Activated T-helper 1 cell treated with Interleukin-2 at 50 U/mL for 16 hours (primary cell): ENCODE results near the gene KCNK1.

ENCODE experiments used
- DNase-seq: peaks from one replicate; pipeline ENCODE4 v3.0.0-alpha.2; 2020; ENCODE audit warnings: low read depth

KCNK1 gene

DNA sequence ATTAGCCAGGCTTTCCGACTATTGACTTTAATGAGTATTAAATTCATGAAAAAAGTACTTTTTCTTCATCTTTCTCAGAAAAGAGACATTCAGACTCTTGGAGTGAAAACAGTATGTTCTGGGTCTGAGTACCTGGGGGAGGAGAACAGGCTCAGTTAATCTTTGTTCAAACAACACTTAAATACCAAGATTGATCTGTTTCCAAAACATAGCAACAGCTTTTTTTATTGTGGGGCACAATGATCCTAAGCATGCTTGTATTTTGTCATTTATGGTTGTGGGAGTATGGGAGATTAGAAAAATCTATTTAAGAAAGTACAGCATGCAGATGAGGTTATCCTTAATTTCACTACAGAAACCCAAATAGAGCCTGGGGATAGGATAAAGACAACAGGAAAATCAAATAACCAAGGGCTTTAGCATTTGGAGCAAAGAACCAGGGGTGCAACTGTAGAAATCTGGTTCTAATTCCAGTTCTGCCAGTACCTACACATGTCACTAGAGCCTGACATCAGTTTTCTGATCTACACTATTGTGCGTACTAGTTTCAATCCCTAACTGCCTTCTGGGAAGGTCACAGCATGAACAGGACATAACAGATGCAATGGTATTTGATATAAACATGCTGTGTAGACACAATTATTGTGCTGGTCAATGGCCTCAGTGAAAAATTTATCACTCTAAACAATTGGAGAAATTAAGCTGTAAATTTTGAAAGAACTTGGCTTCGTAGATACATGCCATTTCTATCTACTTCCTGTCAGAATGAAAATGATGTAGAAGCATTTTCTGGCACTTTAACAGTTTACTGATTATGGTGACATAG, 91.2 kb downstream of the KCNK1 start:
- no peak for DNase-seq

DNA sequence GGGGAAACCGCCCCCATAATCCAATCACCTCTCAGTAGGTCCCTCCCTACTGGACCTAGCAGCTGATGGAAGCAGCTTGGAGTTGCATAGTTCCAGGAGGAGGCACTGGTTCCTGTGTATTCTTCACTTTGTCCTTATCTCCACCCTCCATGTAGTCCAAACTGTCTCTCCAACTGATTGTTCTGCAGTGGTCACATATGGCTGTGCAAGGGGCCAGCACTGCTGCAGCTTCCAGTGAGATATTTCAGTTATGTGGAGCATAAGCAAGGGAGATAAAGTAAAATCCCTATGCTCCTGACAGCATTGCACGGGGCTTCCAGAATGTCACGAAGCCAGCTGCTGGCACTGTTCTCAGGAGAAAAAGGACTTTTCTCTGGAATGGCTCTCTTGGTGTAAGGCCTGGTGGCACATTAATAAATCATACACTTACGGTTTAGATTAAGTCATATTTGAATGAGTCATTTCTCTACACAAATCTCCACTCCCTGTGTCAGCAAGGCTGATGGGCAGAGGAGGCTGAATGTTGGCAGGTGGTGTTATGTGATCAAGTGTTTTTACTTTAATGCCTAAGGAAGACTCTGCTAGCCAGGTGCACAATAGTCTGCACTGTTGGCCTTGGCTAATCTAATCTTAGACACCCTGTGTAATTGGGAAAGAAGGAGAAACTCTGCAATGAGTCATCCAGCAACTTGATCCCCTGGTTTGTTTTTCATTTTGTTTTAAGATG, 93.4 kb downstream of the KCNK1 start:
- no peak for DNase-seq

DNA sequence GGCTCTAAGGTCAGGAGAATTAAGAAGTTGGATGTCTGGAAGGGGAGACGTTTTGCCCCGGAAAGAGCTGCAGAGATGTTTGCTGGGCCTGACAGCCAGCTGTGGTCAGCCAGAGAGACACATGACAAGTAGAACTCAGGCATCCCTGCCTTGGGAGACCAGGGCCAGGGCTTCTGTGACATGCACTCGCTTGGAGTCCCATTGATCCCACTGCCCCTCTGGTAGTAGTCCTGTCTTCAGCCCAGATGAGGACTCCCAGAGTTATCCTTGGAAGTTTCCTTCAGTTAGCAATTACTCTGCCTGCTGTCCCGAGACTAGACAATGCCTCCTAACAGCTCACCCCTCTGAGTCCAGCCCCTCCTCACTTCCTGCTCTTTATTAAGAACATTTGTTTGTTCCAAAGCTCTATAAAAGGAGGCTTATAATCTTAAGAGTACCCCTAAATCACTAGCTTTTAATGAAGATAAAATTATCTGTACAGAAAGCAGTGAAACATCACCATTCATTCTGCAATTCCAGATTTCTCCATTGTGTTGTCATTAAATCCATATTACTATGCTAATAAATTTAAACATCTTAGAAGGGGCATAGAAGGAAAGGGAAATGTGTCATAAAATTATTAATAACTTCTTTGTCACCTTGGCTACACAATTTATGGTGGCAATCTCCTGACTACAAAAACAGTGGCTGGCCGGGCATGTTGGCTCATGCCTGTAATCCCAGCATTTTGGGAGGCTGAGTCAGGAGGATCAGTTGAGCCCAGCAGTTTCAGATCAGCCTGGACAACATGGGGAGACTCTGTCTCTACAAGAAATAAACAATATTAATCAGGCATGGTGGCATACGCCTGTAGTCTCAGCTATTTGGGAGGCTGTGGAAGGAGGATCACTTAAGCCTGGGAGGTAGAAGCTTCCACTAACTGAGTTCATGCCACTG, 94.2 kb downstream of the KCNK1 start:
- DNase-seq = no peak

GRCh38 chr1:233710031-233710430, 96.1 kb downstream of the KCNK1 start:
- no peak for DNase-seq

- DNase-seq = no peak
These were observed 96.6 kb downstream of the KCNK1 start for GRCh38 chr1:233710507-233710906.

GRCh38 chr1:233714631-233715217, 100.8 kb downstream of the KCNK1 start:
- DNase-seq = no peak

DNA sequence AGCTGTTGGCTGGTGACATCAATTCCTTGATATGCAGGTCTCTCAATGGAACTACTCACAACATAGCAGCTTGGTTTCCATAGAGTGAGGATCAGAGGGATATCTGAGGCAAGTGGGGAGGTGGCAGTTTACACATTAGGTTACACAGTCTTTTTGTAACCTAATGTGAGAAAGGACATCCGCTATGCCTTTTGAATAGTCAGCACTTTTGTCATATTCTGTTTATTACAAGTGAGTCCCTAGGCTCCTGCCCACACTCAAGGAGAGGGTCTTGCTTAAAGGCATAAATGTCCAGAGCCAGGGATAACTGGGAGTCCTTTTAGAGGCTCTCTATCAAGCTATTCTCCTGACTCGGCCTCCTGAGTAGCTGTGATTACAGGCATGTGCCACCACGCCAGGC, 104.2 kb downstream of the KCNK1 start:
- no peak for DNase-seq

GRCh38 chr1:233719655-233720341, 105.9 kb downstream of the KCNK1 start:
- DNase-seq = no peak

GRCh38 chr1:233721004-233721595, 107.2 kb downstream of the KCNK1 start:
- no peak for DNase-seq
